Osteocyte (in vitro differentiated cells): ENCODE data around the gene CARD6. TPM values are rescaled to one million over a fixed set of nuclear protein-coding genes. Genes with fewer than 3 reads are reported as not detected.

Experiments
- DNase-seq: peaks from one replicate; pipeline ENCODE4 v3.0.0; 2021; ENCODE audit warnings: mixed read lengths; ENCODE audit not compliant: unreplicated experiment; ENCODE audit errors: extremely low spot score
- H3K27ac Mint-ChIP-seq: one replicate; pipeline ENCODE4 v1.8.0; 2021; ENCODE audit warnings: mild to moderate bottlenecking, mixed read lengths; ENCODE audit not compliant: unreplicated experiment
- H3K27me3 Mint-ChIP-seq: one replicate; pipeline ENCODE4 v1.8.0; 2021; ENCODE audit warnings: mixed read lengths; ENCODE audit not compliant: unreplicated experiment
- H3K36me3 Mint-ChIP-seq: one replicate; pipeline ENCODE4 v1.8.0; 2021; ENCODE audit warnings: mixed read lengths; ENCODE audit not compliant: unreplicated experiment
- H3K4me1 Mint-ChIP-seq: one replicate; pipeline ENCODE4 v1.8.0; 2021; ENCODE audit warnings: mixed read lengths; ENCODE audit not compliant: unreplicated experiment
- H3K4me3 Mint-ChIP-seq: one replicate; pipeline ENCODE4 v1.8.0; 2021; ENCODE audit warnings: mild to moderate bottlenecking, moderate library complexity, mixed read lengths; ENCODE audit not compliant: unreplicated experiment
- H3K9me3 Mint-ChIP-seq: one replicate; pipeline ENCODE4 v1.8.0; 2021; ENCODE audit warnings: mixed read lengths; ENCODE audit not compliant: unreplicated experiment
- total RNA-seq: library from RNA; stranded (reverse); gene quantifications from 2 replicates; pipeline ENCODE4 v1.2.1, GENCODE V29; 2021
- TF ChIP-seq, protein P1 (sequence below): fragments of 200-600 bp; sonication (generic); IDR thresholded peaks from 2 replicates; pipeline ENCODE4 v1.5.0; 2021; ENCODE audit warnings: antibody characterized with exemption, mild to moderate bottlenecking, moderate library complexity

The CARD6 gene
- total RNA-seq, 1 donor from 2014 or later = 1.1 TPM

DNA sequence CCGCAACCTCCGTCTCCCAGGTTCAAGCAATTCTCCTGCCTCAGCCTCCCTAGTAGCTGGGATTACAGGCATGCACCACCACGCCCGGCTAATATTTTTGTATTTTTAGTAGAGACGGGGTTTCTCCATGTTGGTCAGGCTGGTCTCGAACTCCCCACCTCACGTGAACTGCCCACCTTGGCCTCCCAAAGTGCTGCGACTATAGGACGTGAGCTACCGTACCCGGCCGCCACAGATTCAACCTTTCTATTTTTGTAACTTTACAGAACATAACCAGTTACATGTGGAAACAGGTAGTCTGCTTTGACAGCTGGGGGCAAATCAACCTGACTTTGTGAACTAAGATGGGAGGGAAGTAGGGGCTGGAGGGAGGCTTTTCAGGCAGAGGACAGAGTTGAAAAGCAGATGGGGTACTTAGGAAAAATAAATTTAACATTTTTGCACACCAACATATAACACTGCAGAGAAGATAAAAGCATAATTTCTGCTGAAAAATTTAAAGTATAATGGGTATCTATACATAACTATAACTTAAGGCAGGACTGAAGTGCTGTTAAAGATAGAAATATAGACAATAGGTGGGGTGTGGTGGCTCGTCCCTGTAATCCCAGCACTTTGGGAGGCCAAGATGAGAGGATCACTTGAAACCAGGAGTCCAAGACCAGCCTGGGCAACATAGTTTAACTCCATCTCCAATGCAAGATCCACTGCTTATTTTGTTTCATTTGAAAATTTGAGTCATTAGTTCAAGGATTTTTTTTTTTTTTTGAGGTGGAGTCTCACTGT is 11.2 kb upstream of the CARD6 start:
- Mint-ChIP-seq H3K36me3 (peaks cover 62% of the 10 kb centered on the region), H3K4me1 (peaks cover 30% of the 10 kb centered on the region), H3K9me3 (no peaks in the 10 kb centered on the region), H3K4me3 (no peak overlapping the region), H3K27me3 (no peaks in the 10 kb centered on the region), H3K27ac (no peak overlapping the region)
- TF ChIP-seq, protein P1, sequence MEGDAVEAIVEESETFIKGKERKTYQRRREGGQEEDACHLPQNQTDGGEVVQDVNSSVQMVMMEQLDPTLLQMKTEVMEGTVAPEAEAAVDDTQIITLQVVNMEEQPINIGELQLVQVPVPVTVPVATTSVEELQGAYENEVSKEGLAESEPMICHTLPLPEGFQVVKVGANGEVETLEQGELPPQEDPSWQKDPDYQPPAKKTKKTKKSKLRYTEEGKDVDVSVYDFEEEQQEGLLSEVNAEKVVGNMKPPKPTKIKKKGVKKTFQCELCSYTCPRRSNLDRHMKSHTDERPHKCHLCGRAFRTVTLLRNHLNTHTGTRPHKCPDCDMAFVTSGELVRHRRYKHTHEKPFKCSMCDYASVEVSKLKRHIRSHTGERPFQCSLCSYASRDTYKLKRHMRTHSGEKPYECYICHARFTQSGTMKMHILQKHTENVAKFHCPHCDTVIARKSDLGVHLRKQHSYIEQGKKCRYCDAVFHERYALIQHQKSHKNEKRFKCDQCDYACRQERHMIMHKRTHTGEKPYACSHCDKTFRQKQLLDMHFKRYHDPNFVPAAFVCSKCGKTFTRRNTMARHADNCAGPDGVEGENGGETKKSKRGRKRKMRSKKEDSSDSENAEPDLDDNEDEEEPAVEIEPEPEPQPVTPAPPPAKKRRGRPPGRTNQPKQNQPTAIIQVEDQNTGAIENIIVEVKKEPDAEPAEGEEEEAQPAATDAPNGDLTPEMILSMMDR = no peak
- DNase-seq = no peak

- Mint-ChIP-seq H3K9me3 (no peaks in the 10 kb centered on the region), H3K4me1 (peaks cover 40% of the 10 kb centered on the region), H3K4me3 (no peak overlapping the region), H3K27ac (peak overlapping the region; percentile 7), H3K27me3 (no peaks in the 10 kb centered on the region), H3K36me3 (peaks cover 62% of the 10 kb centered on the region)
- TF ChIP-seq, protein P1 = no peak
- no peak for DNase-seq
These were observed 9.6 kb upstream of the CARD6 start for GRCh38 chr5:40831346-40832210.

DNA sequence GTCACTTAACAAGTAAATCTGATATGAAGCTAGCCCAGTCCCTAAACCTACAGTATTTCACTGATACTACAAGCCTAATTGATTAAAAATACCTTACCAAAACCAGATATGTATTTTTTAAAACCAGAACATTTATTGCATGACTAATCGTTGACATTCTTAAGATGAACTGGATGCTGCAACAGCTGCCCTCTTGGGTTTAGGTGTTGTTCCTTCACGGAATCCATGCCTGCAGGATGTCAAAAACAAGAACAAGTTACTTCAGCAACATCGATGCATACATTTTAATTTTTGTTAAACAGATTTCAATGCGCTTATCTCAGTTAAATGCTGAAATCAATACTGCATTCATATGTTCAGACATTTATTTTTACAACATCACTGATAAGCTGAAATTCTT is 8.8 kb upstream of the CARD6 start:
- Mint-ChIP-seq H3K27me3 (no peaks in the 10 kb centered on the region), H3K27ac (peak overlapping the region; percentile 98), H3K4me3 (peak overlapping the region; percentile 98), H3K36me3 (peaks cover 55% of the 10 kb centered on the region), H3K9me3 (no peaks in the 10 kb centered on the region), H3K4me1 (peaks cover 40% of the 10 kb centered on the region)
- TF ChIP-seq, protein P1 = no peak
- no peak for DNase-seq

DNA sequence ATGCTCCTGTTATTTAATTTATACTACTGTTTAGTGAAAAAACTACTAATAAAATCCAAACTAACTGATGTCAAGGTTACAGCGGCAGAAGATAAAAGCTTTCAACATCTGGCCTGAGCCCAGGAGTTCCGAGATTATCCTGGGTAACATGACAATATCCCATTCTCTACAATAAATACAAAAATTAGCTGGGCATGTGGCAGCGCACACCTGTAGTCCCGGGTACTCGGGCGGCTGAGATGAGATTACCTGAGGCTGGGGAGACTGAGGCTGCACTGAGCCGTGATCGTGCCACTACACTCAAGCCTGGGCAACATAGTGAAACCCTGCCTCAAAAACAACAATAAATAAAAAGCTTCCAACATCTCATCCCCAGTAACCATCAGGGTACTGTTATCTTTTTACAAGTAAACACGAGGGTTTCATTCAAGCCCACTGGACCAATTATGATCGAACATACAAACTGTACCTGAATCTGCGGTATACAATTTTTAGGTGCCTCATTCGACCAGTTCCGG is 7.4 kb upstream of the CARD6 start:
- H3K36me3 Mint-ChIP-seq = peaks cover 41% of the 10 kb centered on the region
- H3K9me3 Mint-ChIP-seq = no peaks in the 10 kb centered on the region
- peak overlapping the region; percentile 98 for H3K27ac Mint-ChIP-seq

More for the DNA sequence above, 7.4 kb upstream of the CARD6 start:
- H3K4me3 Mint-ChIP-seq = peak overlapping the region; percentile 98
- no peak for DNase-seq
- TF ChIP-seq, protein P1 = no peak
- peaks cover 40% of the 10 kb centered on the region for H3K4me1 Mint-ChIP-seq
- no peaks in the 10 kb centered on the region for H3K27me3 Mint-ChIP-seq
